ENCODE results near the gene ATXN2.

DNA sequence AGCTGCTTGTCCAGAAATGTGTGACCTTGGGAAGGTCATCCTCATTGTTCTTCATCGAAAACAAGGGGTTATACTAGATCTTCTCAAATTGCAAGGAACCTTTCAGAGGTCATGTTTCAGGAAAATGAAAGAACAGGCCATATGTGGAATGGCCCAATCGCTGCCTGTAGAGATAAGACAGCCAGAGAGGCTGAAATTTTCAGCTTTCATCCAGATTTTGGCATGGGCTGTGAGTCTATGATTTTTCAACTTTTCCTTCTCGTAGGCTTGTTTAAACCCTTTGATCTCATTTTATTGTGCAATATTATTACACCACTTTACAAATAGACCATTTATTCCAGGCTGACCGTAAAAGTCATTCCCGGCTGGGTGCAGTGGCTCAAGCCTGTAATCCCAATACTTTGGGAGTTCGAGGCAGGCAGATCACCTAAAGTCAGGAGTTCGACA is 17.1 kb upstream of the ATXN2 start:
- TF ChIP-seq, protein P1, sequence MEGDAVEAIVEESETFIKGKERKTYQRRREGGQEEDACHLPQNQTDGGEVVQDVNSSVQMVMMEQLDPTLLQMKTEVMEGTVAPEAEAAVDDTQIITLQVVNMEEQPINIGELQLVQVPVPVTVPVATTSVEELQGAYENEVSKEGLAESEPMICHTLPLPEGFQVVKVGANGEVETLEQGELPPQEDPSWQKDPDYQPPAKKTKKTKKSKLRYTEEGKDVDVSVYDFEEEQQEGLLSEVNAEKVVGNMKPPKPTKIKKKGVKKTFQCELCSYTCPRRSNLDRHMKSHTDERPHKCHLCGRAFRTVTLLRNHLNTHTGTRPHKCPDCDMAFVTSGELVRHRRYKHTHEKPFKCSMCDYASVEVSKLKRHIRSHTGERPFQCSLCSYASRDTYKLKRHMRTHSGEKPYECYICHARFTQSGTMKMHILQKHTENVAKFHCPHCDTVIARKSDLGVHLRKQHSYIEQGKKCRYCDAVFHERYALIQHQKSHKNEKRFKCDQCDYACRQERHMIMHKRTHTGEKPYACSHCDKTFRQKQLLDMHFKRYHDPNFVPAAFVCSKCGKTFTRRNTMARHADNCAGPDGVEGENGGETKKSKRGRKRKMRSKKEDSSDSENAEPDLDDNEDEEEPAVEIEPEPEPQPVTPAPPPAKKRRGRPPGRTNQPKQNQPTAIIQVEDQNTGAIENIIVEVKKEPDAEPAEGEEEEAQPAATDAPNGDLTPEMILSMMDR (IDR thresholded peaks at IDR 0.05 in 8 of 11, conservative IDR thresholded peaks at IDR 0.05 in 3 of 11) = no peak
- TF ChIP-seq POLR2AphosphoS5 (IDR thresholded peaks at IDR 0.05) (no peak), POLR2A (IDR thresholded peaks at IDR 0.05) (no peak)
